ENCODE data around the gene SRPX2.

The SRPX2 gene, protein sequence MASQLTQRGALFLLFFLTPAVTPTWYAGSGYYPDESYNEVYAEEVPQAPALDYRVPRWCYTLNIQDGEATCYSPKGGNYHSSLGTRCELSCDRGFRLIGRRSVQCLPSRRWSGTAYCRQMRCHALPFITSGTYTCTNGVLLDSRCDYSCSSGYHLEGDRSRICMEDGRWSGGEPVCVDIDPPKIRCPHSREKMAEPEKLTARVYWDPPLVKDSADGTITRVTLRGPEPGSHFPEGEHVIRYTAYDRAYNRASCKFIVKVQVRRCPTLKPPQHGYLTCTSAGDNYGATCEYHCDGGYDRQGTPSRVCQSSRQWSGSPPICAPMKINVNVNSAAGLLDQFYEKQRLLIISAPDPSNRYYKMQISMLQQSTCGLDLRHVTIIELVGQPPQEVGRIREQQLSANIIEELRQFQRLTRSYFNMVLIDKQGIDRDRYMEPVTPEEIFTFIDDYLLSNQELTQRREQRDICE

DNA sequence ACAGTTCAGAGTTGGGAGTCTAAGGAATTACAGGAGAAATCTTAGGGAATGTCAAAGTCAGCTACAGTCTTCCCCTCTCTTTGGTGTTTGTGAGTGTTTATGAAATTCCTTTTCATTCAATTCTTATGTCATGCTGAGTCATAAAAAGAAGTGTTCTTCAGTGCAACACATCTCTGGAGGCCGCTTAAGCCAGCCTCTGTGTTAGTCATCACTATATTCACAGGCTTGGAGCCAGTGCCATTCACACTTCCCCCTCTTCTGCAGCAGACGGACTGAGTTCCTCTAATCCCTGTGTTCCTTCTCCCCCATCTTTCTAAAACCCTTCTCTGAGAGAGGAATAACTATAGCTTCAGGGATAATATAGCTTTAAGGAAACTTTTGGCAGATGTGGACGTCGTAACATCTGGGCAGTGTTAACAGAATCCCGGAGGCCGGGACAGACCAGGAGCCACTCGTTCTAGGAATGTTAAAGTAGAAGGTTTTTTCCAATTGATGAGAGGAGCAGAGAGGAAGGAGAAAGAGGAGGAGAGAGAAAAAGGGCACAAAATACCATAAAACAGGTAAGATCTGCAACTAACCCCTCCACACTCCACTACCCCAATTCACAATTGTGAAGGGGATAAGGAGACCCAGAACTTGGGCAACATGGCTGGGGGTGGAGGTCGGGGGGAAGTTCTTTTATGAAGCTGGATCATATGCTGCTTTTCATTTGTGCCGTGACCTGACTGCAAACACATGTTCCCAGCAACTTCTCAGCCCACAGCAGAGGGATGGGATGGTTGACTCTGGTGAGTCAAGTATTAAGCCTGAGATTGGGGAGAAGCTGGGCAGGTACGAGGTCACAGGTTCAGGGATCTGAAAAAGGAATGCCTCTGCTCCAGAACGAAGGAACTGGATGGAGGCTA is at the start of gene SRPX2:
Gene SRPX2 (plus strand): TSS at position 244 of the 905 bp plus-strand sequence. CDS start 2,124 bp downstream, outside the sequence.
- no peak for DNase-seq (ENCODE audit: low read depth in 2 of 2)

DNA sequence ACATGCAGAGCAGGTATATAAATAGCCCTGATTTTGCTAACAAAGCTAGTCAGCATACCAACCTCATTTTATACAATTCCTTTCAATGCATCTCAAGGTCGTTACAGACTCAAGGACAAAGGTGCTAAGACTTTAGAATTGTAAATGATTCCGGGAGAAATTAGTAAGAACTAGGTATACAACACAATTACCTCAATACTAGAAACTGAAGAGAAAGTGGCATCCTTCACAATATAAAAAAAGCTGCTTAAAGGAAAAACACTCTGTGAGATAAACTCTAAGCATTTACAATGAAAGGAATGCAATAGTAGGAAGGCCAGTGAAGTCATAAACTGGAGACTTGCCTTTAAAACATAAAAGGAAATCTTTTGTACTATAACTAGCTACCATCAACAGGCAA is 47.4 kb upstream of the SRPX2 start:
- no peak for DNase-seq (ENCODE audit: low read depth in 2 of 2)

DNA sequence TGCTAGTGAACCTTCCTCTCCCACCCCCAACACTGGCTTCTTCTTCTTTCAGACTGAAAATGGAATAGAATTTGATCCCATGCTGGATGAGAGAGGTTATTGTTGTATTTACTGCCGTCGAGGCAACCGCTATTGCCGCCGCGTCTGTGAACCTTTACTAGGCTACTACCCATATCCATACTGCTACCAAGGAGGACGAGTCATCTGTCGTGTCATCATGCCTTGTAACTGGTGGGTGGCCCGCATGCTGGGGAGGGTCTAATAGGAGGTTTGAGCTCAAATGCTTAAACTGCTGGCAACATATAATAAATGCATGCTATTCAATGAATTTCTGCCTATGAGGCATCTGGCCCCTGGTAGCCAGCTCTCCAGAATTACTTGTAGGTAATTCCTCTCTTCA is 44.5 kb upstream of the SRPX2 start:
- no peak for DNase-seq (ENCODE audit: low read depth in 2 of 2)

GRCh38 chrX:100600340-100600739 is 43.7 kb upstream of the SRPX2 start:
- no peak for DNase-seq (ENCODE audit: low read depth in 2 of 2)

- no peak for DNase-seq (ENCODE audit: low read depth in 2 of 2)
Measured at GRCh38 chrX:100600758-100601157, 43.2 kb upstream of the SRPX2 start.

DNA sequence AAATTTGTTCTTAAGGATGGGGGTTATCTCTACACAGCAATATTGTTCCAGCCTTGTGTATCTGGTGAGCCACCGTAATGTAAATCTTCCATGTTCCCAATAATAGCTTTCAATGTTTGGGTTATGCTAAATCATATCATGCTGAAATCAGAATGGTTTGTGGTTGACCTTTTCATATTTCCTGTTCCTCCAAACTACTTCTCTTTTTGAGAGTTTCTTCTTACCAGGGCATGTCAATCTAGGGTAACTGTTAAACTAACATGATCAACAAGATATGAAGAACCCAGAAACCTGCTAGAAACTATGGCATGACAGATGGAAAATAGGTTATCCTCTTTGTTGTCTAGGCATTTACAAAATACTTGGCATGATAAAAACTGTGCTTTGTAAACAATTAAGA is 37.2 kb upstream of the SRPX2 start:
- DNase-seq (ENCODE audit: low read depth in 2 of 2), result no peak

GRCh38 chrX:100609591-100609990 is 34.4 kb upstream of the SRPX2 start:
- DNase-seq (ENCODE audit: low read depth in 2 of 2), result no peak

DNA sequence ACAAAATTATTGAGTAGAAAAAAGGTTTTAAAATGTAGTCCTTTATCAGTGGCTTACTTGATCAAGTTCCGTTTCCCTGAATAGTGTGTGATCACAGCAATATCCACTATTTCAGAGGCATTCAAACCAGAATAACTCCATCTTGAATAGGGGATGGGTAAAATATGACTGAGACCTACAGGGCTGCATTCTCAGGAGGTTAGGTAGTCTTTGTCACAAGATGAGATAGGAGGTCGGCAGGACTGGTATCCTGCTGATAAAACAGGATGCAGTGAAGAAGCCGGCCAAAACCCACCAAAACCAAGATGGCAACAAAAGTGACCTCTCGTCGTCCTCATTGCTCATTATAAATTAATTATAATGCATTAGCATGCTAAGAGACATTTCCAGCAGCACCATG is 32.0 kb upstream of the SRPX2 start:
- no peak for DNase-seq (ENCODE audit: low read depth in 2 of 2)

GRCh38 chrX:100615005-100615404 is 29.0 kb upstream of the SRPX2 start:
- no peak for DNase-seq (ENCODE audit: low read depth in 2 of 2)

DNA sequence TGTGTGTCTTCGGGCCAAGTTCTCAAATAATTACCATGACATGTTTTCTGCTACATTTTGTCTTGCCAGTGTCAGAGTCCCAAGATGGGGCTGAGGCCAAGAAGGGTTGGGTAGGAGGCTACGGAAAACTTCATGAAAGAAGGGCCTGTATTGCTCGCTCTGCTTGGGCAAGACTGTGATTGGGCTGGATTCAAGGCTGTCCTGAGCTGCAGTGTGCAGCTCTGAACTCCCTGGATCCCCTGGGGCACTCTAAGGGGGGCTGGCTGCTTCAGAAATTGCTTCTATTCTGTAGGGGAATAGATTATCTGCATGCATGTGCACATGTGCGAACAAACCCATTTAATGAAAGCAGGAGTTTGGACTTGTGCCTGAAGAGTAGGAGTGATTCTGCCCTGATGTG is 21.0 kb upstream of the SRPX2 start:
- no peak for DNase-seq (ENCODE audit: low read depth in 2 of 2)

- no peak for DNase-seq (ENCODE audit: low read depth in 2 of 2)
Measured at GRCh38 chrX:100625985-100626491, 18.0 kb upstream of the SRPX2 start.

- no peak for DNase-seq (ENCODE audit: low read depth in 2 of 2)
Measured at GRCh38 chrX:100635040-100635439, 9.0 kb upstream of the SRPX2 start.

DNA sequence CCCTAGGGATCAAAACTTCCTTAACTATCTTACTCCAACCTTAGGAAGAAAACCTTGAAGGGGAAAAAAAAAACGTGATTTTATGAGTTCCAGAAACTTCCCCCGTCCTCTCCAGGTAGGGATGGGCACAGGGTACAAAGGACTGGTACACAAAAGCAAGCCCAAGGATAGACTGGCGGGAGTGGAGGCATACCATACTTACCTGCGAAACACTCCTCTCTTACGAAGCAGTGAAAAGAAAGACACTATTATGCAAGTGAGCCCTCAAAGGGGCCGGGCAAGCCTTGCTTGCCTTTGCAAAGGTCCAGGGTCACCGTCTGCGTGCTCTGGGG is 8.0 kb upstream of the SRPX2 start:
- DNase-seq (ENCODE audit: low read depth in 2 of 2), result no peak

DNA sequence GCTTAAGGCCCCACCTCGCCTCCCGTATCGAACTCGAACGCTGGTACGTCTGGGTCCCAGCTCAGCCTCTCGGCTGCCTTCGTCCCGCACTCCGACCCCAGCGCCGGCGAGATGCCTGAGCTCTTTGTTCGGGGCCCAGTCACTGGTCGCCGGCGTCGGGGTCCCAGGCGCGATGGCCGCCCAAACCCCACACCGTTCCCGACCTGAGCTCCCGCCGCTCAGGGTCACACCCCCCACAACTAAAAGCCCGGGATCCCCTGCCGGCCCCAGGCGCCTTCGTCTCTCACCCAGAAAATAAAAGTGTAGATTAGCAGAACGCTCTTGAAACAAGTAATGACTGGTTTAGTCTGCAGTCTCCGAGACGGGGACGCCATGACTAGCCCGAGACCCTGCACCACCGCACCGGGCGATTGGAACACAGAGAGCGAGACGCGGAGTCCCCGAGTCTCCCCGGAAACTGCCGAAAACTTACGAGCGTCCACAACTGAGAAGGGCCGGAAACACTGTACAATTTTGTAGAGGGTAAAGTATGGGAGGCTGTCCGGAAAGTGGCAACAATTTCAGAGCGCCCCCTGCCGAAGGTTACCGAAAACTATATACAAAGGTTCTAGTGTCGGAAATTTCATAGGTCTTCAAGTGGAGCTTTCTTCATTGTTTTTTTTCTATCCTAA is 7.5 kb upstream of the SRPX2 start, which contains the start of gene TSPAN6:
Gene TSPAN6 (minus strand): TSS at position 486 of the 671 bp plus-strand sequence. CDS start 112 bp downstream, at position 374.
- peak; percentile 22 to 40 for DNase-seq (ENCODE audit: low read depth in 2 of 2)

GRCh38 chrX:100642290-100642689 is 1.7 kb upstream of the SRPX2 start:
- no peak for DNase-seq (ENCODE audit: low read depth in 2 of 2)

DNA sequence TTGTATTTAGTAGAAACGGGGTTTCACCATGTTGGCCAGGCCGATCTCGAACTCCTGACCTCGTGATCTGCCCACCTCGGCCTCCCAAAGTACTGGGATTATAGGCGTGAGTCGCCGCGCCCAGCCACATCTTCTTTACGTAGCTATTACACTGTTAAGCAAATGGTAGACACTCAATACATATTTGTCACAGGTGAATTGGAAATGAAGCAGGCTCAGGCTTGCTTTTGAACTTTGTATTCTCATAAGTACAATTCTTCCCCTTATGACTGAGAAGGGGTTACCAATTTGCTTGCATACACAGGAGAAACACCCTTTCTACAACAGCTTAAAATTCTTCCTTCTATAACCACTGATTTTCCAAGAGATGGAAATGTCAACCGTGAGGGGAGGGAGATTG is 787 bp upstream of the SRPX2 start:
- no peak for DNase-seq (ENCODE audit: low read depth in 2 of 2)

- DNase-seq (ENCODE audit: low read depth in 2 of 2), result no peak
Measured at GRCh38 chrX:100645106-100645505, 1.1 kb downstream of the SRPX2 start.

DNA sequence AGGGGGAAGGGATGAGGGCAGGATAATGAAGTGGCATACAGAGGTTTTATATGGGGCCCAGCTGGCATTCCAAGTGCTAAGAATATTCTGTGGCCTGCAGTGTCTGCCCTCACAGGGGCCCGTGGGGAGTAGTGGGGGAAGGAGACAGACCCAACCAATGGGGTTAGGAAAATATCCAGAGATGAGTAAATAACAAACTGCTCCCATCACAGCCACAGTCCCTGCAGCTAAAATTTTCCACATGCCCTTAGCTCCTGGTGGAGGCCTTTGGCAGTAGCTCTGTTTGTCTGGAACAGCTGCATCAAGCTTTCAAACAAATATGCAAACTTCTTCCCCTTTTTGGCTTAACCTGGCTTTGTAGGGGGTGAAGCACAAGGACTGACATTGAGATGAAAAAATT is 3.1 kb downstream of the SRPX2 start:
- DNase-seq (ENCODE audit: low read depth in 2 of 2), result no peak

GRCh38 chrX:100647739-100648138 is 3.7 kb downstream of the SRPX2 start:
- DNase-seq (ENCODE audit: low read depth in 2 of 2), result no peak

GRCh38 chrX:100648458-100649417 is 4.7 kb downstream of the SRPX2 start:
- no peak for DNase-seq (ENCODE audit: low read depth in 2 of 2)

Data from stimulated activated CD8-positive, alpha-beta memory T cell treated with anti-CD3 and anti-CD28 coated beads, Interleukin-7, amount 100 ng/mL, for 1 hour (primary cell).